Activated CD4-positive, alpha-beta T cell treated with anti-CD3 and anti-CD28 coated beads, Interleukin-2, Interleukin-6, amounts not matched to agents 100 ng/mL and 50 ng/mL, durations not matched to agents 16 hours and 8 hours (primary cell): ENCODE data around the gene ANK2.

Experiments
- DNase-seq: peaks from one replicate; pipeline ENCODE4 v3.0.0-alpha.2; 2020

ANK2 gene

GRCh38 chr4:113405874-113406722, 356.6 kb downstream of the ANK2 start:
- DNase-seq: no peak

DNA sequence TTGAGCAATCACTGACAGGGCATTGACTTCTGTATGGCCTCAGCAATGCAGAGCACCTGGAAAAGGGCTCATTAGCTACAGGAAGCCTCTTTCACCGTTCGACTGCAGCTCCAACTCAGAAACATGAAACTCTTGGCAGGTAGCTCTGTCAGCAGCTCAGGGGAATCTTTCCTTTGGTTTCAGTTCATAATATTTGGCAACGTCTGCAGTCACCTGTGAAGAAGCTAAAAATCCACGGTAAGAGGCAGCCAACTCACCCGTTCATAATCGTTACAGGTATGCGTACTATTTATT, 357.2 kb downstream of the ANK2 start:
- DNase-seq: no peak

- no peak for DNase-seq
Observed at GRCh38 chr4:113407409-113407808, 358.0 kb downstream of the ANK2 start.

GRCh38 chr4:113409181-113409580, 359.7 kb downstream of the ANK2 start:
- DNase-seq: no peak

GRCh38 chr4:113410686-113411085, 361.2 kb downstream of the ANK2 start:
- no peak for DNase-seq

DNA sequence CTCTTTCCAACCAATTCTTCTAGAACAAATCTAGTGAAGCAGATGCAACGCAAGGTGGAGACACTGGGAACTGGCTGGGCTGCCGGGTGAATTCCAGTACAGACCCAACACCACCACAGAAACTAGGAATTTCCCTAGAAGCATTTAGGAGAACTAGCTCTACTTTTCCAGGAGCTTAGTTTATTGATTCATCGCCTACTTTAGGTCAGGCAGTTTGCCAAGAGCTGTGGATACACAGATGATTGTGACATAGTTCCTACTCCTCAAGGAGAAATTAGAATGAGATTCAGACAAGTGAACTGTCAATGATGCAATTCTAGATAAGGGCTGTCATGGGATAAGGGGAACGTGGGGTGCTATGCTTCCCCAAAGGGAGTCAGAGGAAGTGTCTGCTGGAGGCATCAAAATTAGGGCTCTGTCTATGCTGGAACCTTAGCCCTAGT, 362.1 kb downstream of the ANK2 start:
- DNase-seq: no peak

DNA sequence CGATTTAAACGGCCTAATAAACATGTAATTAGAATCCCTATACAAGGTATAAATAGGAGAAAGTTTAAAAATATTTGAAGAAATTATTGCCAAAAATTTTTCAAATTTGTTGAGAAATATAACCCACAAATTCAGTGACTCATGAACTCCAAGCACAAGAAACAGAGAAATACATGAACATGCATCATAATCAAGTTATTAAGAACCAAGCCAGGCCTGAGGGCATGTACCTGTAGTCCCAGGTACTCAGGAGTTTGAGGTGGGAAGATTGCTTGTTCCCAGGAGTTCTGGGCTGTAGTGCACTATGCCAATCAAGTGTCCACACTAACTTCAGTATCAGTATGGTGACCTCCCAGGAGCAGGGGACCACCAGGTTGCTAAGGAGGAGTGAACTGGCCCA, 370.2 kb downstream of the ANK2 start:
- no peak for DNase-seq

DNA sequence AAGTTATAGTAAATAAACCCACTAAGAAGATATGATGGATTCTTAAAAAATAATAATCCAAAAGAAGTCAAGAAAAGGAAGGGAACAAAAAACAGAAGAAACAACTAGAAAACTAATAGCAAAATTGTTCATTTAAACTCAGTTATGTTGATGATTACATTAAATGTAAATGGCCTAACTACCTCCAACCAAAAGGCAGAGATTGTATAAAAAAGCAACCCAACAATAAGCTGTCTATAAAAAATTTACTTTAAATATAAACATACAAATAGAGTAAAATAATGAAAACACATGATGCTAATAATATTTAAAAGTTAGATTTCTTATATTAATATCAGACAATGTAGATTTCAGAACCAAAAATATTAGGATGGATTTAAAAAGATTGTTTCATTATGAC, 371.5 kb downstream of the ANK2 start:
- DNase-seq: no peak

DNA sequence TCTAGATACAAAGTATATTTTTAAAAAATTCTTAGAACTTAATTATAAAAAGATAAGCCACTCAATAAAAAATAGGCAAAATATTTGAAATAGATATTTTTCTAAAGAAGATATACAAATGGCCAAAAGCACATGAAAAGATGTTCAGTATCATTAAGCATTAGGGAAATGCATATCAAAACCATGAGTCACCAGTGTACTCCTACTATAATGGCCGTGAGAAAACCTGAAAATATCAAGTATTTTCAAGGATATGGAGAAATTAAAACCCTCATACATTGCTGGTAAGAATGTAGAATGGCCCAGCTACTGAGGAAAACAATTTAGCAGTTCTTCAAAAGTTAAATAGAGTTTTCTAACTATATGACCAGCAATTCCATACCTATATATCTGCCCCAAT, 374.2 kb downstream of the ANK2 start:
- no peak for DNase-seq

DNA sequence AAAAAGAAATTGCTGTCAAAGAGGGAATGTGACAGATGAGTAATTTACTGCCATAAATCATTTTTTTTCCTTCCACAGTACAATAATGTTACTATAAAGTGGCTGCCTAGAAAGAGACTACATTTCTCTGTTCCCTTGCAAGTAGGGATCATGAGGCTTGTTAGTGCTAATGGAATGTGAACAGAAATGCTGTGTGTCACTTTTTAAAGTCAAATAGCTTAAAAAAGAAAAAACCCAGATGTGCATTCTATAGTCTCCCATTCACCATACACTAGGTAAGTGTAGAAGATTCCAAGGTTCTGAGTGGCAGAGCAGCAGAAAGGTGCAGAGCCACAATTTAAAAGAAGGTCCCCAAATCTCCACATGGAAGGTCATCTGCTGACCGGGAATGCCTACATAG, 383.7 kb downstream of the ANK2 start:
- no peak for DNase-seq
